Measurements from ENCODE around the gene RASD1. TPM values are rescaled to one million over a fixed set of nuclear protein-coding genes. Genes with fewer than 3 reads are reported as not detected.

The RASD1 gene
- total RNA-seq, 1 donor from 2014 or later: 14.8 TPM

DNA sequence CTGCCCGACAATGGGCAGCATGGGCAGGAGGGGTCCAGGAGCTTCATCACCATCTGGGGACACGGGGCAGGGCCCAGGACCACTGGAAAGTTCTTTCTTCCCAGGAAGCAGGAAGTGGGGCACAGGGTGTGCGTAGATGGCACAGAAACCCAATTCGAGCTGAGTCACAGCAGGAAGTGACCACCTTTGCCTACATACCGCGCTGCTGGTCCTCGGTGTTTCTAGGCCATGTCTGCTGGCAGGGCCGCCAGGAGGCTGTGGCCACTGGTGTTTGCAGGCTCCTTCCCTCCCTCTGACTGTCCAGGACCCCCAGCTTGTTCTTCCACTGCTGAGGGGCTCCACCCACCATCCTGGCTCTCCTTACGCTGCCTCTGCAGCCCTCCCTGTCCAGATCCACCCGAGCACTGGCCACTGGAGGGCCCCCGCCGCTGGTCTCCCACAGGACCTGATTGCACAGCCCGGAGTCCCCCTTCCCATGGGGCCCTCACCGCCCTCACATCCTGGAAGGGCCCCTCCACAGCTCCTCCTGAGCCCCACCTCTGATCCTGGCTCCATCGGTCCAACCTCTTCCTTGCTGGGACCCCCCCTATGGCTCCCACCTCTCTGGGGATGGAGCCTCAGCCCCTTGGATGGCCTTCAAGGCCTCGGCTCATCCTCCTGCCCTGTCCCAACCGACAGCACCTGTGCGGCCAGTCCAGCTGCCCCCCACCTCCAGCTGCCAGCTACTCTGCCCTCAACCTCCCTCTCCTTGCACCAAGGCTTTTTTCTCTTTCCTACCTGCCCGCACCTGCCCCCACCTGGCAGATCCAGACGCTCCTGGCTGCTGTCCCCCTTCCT, 14.5 kb upstream of the RASD1 start:
- DNase-seq: no peak

DNA sequence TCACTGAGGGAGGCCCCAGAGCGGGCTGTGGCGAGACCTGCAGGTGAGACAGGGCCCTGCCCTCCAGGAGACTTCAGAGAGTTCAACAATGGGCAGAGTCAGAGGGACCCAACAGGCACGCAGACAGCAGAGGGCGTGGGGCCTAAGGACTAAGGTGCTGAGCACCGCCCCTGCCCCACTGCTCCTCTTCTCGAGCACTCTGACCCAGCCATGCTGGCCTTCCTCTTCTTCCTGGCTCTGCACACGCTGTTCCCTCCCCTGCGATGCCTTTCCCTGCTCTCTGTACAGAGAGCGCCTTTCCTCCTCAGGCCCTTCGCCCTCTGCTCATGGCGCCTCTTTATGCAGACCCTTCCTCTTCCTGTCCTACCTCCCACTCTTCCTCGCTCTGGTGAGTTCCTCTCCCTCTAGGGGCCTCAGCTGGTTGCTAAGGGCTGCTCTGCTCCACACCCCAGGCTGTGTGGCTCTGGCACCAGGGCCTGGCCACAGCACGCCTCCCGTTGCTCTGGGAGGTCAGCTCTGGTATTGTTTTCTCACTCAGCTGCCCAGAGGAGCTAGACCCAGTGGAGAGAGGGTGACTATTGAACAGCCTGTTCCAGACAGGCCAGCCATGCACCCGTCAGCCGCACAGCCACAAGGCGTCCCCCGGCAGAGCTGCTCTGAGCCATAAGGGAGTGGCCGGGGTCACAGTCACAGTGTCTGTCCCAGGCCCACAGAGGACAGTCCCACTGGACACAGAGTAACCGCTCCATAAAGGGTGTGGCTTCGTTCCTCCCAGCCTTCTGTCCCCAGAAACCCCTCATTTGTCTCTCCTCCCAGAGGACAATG, 13.6 kb upstream of the RASD1 start:
- no peak for DNase-seq

DNA sequence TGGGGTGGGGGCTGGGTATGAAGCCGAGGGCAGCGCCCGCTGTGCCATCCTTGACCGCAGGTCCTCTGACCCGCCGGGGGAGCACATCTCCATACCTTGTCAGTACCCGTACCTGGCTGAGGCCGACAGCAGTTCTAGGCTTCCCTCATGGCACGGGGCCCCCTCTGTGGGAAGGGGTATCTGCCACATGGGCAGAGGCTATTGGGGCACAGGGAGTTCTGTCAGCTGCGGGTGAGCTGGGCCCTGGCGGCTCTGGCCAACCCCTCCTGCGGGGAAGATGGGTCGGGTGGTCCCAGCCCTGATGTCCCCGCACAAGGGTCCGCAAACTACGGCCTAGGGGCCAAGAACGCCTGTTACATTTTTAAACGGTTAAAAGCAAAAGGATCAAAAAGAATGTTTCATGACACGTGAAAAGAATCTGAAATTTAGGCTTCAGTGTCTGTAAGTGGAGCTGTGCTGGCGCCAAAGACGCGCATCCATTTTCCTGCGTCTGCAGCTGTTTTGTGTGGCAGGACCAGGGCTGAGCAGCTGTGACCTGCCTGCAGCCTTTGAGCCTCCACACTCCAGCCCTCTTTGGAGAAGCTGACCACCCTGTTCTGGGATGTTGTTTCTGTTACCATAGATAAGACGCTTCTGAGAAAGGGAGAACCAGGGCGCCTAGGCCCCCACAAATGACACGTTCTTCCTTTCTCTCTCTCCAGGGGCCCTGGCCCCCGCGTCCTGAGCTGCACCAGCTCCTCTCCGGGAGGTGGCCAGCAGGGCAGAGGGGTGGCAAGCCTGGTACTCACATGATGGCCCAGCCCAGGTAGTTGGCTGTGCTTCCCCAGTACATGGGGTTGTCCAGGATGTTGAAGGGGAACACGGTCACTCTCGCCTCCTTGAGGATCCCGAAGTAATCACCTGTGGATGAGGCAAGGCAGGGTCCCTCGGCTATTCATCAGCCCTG, 12.7 kb upstream of the RASD1 start:
- DNase-seq: no peak

DNA sequence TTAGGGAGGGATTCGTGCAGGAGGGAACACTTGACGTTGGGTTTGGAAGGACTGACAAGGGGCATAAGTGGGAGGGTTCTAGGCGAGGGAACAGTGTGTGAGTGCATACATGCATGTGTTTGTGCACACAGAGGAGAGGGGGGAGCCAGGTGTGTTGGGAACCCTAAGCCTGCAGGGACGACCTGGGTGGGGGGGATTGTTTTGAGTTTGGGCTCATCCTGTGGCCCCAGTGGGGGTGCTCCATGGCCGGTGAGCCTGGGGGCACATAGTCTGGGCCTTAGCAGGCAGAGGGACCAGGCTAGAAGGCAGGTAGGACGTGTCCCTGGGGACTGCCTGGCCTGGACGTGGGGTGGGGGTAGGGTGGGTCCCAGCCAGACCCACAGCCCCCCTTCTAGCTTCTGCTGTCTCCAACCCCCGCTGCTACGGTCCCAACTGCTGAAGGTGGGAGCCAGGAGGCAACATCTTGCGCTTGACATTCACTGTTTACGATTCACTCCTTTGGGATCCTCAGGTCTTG, 11.9 kb upstream of the RASD1 start:
- no peak for DNase-seq

DNA sequence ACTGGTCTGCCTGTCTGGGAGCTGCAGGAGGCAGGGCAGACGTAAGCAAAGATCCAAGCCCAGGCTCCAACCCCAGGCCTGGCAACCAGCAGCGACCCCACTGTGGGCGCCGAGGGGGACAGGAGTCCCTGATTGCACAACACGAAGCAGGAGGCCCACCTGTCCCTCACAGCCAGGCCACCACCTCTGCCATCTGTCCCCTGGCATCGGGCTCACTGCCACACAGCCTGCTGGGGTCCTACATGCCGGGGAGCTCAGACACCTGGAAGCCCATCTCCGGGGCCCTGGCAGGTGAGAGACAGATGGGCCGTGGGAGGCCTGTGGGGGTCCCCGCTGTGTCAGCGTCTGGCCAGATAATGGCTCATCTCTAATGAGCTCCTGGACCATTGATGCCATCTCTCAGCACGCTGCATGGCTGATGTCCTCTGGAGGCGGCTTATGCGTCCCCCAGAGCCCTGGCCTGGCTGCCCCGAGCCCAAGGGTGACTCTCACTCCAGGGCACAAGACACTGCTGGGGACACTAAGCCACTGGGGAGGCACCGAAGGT, 11.3 kb upstream of the RASD1 start:
- no peak for DNase-seq

DNA sequence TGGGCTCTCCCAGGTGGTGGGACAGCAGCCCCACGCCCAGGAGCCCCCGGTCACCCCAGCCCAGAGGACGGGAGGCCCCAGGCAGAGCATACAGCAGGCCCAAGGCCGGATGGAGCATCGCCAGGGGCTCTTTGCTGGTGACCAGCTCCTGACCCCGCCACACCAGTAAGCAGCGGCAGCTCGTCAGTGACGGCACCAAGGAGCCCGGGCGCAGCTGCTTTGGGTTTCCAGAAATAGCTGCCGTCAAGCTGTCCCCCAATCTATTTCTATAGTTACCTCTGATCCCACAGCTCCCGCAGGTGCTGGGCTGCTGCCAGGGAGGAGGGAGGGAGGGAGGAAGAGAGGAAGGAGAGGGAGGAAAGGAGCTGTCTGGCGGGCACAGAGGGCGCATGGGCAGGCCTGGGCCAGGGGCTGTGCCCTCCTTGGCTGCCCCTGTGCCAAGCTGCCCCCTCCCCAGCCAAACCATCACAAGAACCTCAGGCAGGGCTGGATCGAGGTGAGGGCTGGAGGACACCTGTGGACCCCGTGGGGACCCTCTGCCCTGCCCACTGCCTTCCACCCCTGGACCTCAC, 10.8 kb upstream of the RASD1 start:
- DNase-seq: no peak

DNA sequence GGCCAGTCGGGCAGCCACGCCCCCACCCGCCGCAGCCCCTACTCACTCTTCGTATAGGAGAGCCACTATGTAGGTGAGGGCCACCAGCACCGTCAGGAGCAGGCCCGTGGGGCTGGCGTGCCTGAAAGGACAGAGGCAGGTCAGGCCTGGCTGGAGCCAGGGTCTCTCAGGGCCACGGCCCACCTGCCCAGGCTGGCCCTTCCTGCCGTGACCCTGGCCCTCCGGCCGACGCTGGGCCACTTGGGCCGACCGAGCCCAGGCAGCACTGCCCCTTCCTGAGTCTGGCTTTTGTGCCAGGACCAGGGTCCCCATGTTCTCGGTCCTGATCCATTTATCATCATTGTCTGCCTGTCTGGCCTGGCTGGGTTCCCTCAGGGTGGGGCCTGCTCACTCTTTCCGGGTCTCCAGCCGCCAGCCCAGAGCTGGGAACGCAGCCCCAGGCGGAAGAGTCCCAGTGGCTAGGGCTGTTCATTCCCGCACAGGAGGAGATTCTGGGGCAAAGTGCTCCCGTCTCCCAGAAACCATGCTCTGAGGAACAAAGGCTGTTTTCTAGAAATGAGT, 10.1 kb upstream of the RASD1 start:
- DNase-seq: no peak

DNA sequence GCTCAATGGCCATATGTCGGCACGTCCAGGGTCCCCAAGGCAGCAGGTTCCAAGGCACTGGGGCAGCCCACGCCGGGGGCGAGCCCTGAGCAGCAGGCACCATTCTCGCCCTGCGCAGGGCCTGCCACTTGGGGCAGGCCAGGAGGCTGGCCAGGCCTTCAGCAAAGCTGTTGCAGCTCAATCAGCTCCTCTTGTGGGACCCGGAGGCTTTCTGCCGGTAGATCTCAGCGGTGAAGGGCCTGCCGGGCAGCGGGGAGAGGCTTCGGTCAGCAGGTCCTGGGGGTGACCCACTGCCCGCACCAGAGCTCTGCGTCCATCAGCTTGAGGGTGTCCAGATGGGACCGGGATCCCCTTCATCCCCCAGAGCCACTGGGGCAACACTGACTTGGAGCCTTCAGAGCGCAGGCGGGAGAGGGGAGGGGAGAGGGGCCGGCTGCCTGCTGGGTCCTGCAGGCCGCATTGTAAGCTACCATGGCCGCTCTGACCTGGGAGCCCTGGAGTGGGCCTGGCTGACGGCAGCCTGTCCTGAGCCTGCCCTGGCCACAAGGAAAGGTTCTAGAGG, 9.5 kb upstream of the RASD1 start:
- no peak for DNase-seq

DNA sequence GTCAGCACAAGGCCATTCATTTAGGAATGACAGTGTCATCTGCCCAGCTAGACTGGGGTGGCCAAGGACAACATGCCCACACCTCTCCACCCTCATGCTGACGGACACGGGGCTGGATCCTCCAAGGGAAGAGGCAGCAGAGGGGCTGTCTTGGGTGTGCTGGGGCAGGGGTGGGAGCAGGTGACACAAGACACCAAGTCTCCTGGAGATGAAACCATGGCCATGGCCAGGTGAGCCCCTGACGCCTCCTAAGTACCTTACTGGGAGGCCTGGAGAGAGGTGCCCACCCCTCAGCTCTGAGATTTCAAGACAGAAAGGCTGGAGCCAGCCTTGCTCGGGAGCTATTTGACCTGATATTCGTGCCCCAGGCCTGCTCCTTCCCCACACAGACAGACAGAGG, 9.0 kb upstream of the RASD1 start:
- no peak for DNase-seq

DNA sequence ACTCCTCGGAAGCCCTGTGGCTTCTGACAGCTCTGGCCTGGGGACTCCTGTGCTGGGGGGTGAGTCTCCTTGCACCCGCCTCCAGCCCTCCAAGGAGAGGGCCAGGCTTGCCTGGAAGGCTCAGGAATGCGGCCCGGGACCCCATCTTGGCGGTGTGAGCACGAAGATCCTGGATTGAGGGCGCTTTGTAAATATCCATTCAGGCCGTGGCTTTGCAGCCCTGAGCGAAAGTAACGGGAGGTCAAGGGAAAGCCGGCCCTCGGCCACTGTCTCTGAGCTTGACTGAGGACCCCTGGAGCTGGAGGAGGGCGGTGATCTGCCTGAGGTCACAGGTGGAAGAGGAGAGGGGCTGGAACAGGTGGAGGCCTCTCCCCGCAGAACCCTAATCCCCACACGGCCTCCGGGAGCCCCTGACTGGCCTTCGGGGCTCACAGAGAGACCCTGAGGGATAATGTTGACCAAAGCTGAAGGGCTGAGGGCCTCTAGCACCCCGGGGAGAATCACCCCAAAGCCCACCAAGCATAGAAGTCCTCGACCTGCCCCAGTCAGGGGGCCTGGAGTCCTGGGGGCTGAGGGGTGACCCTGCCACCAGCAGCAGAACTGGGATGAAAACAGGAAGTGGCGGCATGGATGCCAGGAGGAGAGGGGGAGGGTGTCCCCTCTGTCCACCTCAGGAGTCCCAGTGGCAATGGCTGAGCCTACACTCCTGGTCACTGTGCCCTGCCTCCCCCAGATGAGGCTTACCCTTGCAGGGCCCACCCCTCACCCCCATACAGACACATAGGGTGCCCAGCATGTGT, 8.3 kb upstream of the RASD1 start:
- DNase-seq: no peak

DNA sequence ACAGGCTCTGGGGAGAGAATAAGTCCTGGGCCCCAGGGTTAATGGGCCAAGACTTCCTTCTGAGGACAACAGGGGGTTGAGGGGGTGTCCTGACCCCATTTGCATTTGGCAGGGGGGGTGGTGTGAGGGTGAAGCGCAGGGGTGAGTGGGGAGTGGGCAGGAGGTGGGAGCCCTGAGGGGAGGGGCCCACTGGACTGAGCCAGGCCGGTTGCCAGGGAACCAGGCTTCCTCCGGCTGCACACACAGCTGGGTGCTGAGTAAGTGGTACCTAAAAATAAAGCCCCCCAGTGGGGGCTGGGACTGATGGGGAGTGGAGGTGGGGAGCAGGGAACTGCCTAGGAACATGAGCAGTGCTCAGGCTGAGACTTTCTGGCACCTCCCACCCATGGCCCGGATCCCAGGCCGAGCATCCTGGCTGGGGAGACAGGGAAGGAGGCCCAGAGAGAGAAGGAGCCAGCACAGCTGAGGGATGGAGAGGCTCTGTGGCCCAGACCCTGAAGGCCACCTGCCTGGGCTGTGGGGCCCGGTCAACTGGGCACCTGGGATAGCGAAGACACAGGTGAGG, 7.5 kb upstream of the RASD1 start:
- peak; percentile 10 for DNase-seq

DNA sequence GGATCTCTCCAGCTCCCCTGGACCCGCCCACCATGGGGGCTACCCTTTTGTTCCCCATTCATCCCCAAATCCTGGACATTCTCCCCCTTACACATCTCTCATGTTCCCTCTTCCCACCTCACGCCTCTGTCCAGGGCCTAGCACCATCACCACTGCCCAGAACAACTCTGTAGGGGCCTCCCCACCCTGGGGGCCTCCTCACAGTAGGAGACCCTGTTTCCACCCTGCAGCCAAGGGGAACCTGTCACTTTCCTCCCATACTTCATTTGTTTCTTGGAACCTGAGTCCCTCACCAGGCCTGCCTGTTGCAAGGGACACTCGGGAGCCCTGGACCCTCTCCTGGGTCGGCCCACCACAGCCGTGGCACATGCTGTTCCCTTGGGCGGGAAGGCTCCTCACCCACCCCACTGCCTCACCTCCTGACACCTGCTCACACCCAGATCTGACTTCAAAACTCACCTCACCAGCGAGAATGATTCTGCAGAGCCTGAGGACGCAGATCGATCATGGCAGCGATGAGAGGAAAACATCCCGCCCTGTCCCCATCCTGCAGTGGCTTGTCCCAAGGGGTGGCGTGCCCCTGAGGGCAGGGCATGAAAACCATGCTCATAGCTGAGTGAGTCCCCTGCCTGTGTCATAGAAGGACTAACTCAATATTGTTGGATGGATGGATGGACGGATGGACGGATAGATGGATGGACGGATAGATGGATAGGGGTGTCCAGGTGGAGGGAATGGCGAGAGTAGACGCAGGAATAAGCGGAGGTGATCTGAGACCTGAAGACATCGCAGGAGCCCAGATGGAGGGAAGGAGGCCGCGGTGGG, 6.8 kb upstream of the RASD1 start:
- no peak for DNase-seq

DNA sequence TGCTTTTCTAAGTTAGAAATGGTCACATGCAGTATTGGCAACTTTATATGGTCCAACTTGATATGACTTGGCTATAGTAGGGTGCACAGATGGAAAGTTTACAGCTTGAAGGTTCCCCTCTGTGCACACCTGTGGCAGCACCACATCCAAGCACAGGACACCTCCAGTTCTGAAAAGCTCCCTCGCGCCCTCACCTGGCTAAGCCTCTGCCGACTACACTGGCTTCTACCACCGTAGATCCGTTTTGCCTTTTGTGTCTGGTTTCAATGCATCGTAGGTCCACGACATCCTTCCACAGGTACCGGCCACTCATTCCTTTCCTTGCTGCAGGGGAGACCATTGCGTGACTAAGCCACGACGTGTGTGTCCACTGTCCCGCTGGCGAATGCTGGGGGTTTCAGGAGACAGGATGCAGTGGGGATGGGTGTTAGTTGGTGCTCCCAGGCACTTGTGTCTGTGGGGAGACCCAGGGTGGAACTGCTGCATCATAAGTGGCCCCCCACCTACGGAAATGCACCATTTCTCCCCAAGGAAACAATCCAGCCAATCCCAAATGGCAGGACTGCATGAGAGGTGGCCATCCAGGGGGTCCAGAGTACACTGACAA, 4.9 kb upstream of the RASD1 start:
- no peak for DNase-seq

DNA sequence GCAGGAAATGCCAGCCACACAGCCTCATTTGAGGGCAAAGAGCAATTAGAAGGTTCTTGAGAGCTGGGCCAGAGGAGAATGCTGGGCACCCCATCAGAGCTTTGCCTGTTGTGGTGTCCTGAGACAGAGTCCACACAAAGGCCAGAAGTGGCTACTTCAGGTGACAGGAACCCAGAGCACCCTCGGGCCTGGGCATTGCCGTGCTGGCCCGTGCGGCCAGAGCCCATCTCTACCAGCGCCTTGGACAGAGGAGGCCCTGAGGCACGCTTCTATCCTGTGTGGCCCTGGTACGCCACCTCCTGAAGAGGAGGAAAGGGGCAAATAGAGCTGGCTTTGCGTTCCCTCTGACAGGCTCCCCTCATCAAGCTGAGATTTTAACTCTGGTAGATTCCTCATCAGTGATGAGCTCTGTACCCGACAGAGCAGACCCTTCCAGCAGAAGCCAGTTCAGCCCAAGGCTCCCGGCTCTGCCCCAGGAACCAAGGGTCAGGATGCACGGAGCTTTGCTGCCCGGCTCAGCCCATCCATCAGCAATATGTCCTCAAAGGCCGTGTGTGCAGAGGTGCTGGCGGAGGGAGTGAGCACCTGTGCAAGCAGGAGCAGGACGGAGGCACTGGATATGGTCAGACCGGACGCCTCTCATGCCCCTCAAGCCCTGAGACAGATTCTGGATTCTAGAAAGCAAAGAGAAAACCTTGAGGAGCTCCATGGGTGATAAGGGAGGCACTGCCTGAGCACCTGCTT, 3.4 kb upstream of the RASD1 start:
- DNase-seq: no peak

DNA sequence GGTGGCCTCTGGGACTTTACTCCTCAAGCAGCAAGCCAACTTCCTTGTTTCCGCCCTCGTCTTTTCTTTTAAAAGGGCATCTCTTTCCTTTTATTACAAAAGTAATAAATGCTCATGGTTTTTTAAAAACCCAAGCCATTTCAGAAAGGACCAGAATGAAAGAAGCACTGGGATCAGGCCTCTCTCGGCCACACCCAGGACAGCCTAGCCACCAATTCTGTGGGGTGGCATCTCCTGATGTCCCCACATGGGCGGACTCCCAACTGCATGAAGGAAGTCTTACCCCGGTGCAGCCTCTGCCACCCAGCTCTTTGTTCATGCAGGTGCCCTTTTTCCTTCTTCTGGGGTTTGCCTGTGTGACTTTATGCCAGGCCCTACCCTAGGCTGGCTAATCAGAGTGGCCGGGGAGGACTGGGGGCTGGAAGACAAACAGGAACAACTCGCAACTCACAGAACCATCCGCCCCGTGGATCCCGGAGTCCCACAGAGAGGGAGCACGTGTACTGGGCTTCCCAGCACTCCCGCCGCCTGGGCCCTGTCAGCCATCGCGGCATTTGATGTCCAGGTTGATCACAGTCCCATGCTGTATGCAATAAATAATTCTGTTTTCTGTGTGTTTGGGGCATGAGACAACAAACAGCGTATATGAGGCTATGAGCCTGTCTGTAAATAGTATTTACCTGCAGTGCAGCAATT, 2.6 kb upstream of the RASD1 start:
- DNase-seq: no peak

DNA sequence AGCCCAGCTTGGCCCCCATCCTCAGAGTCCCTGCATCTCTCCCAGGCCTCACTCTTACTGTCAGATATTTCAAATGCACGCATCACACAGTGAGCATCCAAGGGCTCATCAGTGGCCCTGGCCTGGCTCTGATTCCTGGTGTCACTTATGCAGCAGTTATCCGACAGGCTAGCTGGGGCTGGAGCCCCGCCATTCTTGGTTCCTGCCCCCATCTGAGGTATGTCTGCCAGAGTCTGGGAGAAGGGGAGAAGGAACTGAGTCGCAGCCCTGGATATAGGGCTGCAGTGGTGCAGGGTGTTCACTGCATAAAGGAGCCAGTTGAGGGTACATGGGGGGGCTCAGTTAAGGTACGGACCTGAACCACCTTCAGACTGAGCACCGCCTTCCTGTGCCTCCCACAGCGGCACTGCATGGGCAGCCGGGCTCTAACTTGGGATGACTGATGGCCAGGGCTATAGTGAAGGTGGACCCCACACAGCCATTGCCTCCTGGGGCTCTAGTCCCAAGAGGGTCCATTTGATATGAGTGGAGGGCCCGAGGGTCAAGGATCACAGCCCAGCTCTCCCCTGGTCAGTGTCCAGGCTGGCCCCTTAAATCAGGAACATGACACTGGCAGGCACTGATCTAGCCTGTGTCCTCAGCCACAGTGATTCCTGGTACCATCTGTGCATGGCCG, 1.8 kb upstream of the RASD1 start:
- no peak for DNase-seq

Measured in skin of body (tissue), 2 donors.